ENCODE data around the gene CRYBA4. TPM values are rescaled to one million over a fixed set of nuclear protein-coding genes. Genes with fewer than 3 reads are reported as not detected.

CRYBA4 gene
- total RNA-seq, 1 experiment from 2014 or later, result 0.52 TPM

GRCh38 chr22:26581633-26582168, 40.1 kb upstream of the CRYBA4 start:
- Histone ChIP-seq H3K27me3 (ENCODE audit: insufficient read depth, low read length) (no peaks in the 10 kb centered on the region), H3K14ac (ENCODE audit: insufficient read depth, low read length) (no peak overlapping the region), H3T11ph (ENCODE audit: low read length) (no peak overlapping the region), H3K23ac (ENCODE audit: insufficient read length, low read depth, low read length) (no peak overlapping the region), H3K9ac (ENCODE audit: extremely low read depth, insufficient read length, low read length) (no peak overlapping the region), H4K8ac (replicated peaks; ENCODE audit: insufficient read length, low read depth, low read length) (no peak overlapping the region), H3K79me2 (ENCODE audit: insufficient read depth, low read length) (peaks cover 37% of the 10 kb centered on the region; the same call in 1 of the 2 replicates), H3K4ac (ENCODE audit: low read depth, low read length) (no peak overlapping the region), H3K9me3 (ENCODE audit: control insufficient read depth, low read depth, low read length) (no peaks in the 10 kb centered on the region), H4K5ac (ENCODE audit: insufficient read length, low read depth, low read length) (no peak overlapping the region), H2AFZ (ENCODE audit: low read length) (no peak overlapping the region), H2BK12ac (ENCODE audit: insufficient read length, low read depth, low read length) (no peak overlapping the region), H4K20me1 (ENCODE audit: control insufficient read depth, insufficient read depth, insufficient read length) (no peaks in the 10 kb centered on the region), H2BK20ac (ENCODE audit: low read depth, low read length, poor library complexity, severe bottlenecking) (no peak overlapping the region), H2BK15ac (ENCODE audit: low read depth, low read length) (no peak overlapping the region), H3K56ac (ENCODE audit: insufficient read length, low read depth, low read length) (no peak overlapping the region), H3K4me1 (ENCODE audit: insufficient read depth, low read length) (peaks cover 19% of the 10 kb centered on the region; the same call in 1 of the 2 replicates), H2BK120ac (ENCODE audit: low read depth, low read length, poor library complexity, severe bottlenecking) (no peak overlapping the region), H2AK5ac (ENCODE audit: insufficient read length, low read length) (no peak overlapping the region), H3K18ac (ENCODE audit: insufficient read length, low read depth, low read length) (no peak overlapping the region), H2BK5ac (ENCODE audit: insufficient read length, low read length) (no peak overlapping the region), H3K4me2 (ENCODE audit: insufficient read depth, insufficient read length, low read length) (no peak overlapping the region), H3K23me2 (ENCODE audit: insufficient read length, low read depth, low read length, poor library complexity, severe bottlenecking) (no peaks in the 10 kb centered on the region), H3K27ac (ENCODE audit: insufficient read length, low read depth, low read length) (no peak overlapping the region), H3K79me1 (ENCODE audit: insufficient read depth, low read depth, low read length, poor library complexity, severe bottlenecking) (peaks cover 7% of the 10 kb centered on the region), H4K91ac (ENCODE audit: insufficient read length, low read depth, low read length) (no peak overlapping the region)
- Mint-ChIP-seq H3K4me3 (no peak overlapping the region), H3K27me3 (ENCODE audit: low read depth) (no peaks in the 10 kb centered on the region), H3K4me1 (peaks cover 65 to 77% of the 10 kb centered on the region in 2 experiments), H3K27ac (peak overlapping the region in 1 of 3 experiments; percentile 98; a peak in 3 of 7 replicates), H3K9me3 (no peaks in the 10 kb centered on the region), H3K36me3 (ENCODE audit: insufficient read depth in 1 of 3, low read depth in 3 of 3) (peaks cover 26 to 31% (median 28%) of the 10 kb centered on the region in 3 experiments)
- TF ChIP-seq CTCF (conservative IDR thresholded peaks at IDR 0.05), result no peak
- WGBS (ENCODE audit: extremely low coverage, insufficient read length, low lambda C conversion rate), result no CpG with 5 or more reads among the region's 8 CpGs
- DNase-seq, result no peak
